Left cardiac atrium (tissue), 4 donors: Measurements from ENCODE around the gene CALML6. TPM values are rescaled to one million over a fixed set of nuclear protein-coding genes. Genes with fewer than 3 reads are reported as not detected.

Experiments
- ATAC-seq, 2 donors: fragments of 200-7000 bp; cut with Tn5 transposase; one replicate each; pipeline ENCODE4 v1.9.1; 2020; ENCODE audit warnings: mild to moderate bottlenecking in 2 of 2, moderate library complexity in 2 of 2
- DNase-seq: peaks from one replicate; pipeline ENCODE4 v3.0.0-alpha.2; 2020
- intact Hi-C, 2 donors: fragments of 100-400 bp; cut with DNase I; formaldehyde crosslinking; loops; one replicate each; pipeline versions ENCODE4 v1.14.1 to v1.15.1; 2022 to 2023
- total RNA-seq, 2 donors: library from RNA; stranded (reverse); fragmentation: NEBNext Ultra II Directional; extraction: Animal tissue kit (Norgen Biotek cat#: 25700); gene quantifications; one replicate each; pipeline ENCODE4 v1.2.1, GENCODE V29; 2021
- donor health status: DM: no; HTN: yes; CAD: no.
- donor health status: DM: no; HTN: yes; CAD: no; lungs with severe emphysema.
- donor health status: DM: yes; HTN: yes; CAD: no.
- donor health status: Dilated cardiomyopathy.

CALML6 gene
- total RNA-seq, 2 donors from 2014 or later: 0.21 TPM; not detected in 1

- ATAC-seq (no peak), DNase-seq (no peak)
- intact Hi-C loops: no loop called here
Observed at GRCh38 chr1:1955621-1956094, 40.6 kb downstream of the CALML6 start.

DNA sequence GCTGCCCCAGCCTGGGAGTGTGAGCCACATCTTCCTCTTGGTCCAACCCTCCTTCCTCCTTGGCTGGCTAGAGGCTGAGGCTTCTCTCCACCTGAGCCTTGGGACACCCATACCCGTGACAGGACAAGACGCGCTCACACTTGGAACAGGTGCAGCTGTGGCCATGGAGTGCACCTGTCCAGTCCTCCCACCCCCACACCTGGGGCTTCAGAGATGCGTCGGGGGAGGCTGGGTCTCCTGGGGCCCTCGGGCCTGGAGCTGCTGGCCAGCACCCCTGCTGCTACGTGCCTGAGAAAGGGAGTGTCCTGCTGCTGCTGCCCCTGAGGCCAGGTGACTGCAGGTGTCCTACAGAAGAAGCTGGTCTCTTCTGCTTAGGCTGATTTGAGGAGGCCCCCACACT is 41.0 kb downstream of the CALML6 start:
- no peak for DNase-seq
- intact Hi-C loops: no loop called here
- ATAC-seq: no peak

- ATAC-seq (no peak), DNase-seq (no peak)
- intact Hi-C loops: no loop called here
Observed at GRCh38 chr1:1956586-1957532, 41.8 kb downstream of the CALML6 start.

GRCh38 chr1:1957533-1957961 is 42.5 kb downstream of the CALML6 start:
- DNase-seq (no peak), ATAC-seq (no peak)
- intact Hi-C loops: no loop called here

GRCh38 chr1:1958071-1958541 is 43.0 kb downstream of the CALML6 start:
- intact Hi-C loops: no loop called here
- DNase-seq (no peak), ATAC-seq (no peak)

- no peak for ATAC-seq
Observed at GRCh38 chr1:1959459-1959839, 44.4 kb downstream of the CALML6 start.

DNA sequence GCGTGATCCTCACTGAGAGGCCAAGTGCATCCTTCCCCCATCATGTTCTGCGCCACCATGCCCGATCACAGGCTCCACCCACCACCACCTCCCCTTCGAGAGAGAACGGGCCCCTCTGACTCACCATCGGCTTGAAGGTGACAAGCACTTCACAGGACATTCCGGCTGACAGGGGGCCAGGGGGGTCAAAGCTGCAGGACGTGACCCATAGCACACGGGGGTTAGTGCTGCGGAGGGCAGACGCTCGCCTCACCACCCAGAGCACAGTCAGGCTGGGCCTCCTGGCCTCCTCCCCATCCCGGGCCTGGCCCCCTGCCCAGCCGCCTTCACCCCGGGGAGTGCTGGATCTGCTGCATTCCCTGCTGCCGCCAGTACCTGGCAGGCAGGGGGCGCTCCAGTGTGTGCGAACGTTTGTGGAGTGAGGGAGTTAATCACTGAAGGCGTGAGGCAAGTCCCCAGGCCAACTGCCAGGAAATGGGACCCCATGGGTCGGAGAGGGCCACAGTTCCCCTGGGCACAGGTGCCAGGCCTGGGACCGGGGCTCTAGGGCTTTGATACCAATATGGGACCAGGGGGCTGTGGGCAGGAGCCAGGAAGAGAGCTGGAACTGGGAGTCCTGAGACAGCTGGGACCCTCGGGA is 44.9 kb downstream of the CALML6 start:
- peak; percentile 92 to 93 for ATAC-seq
- DNase-seq: peak; percentile 83
- intact Hi-C loops: loop anchor here in 1 of 2 donors (5.0 kb wide), 1 partner anchor 87 kb away; no protein-coding TSS in a partner anchor

More at GRCh38 chr1:1959459-1959839, 44.4 kb downstream of the CALML6 start:
- DNase-seq: no peak
- intact Hi-C loops: no loop called here

DNA sequence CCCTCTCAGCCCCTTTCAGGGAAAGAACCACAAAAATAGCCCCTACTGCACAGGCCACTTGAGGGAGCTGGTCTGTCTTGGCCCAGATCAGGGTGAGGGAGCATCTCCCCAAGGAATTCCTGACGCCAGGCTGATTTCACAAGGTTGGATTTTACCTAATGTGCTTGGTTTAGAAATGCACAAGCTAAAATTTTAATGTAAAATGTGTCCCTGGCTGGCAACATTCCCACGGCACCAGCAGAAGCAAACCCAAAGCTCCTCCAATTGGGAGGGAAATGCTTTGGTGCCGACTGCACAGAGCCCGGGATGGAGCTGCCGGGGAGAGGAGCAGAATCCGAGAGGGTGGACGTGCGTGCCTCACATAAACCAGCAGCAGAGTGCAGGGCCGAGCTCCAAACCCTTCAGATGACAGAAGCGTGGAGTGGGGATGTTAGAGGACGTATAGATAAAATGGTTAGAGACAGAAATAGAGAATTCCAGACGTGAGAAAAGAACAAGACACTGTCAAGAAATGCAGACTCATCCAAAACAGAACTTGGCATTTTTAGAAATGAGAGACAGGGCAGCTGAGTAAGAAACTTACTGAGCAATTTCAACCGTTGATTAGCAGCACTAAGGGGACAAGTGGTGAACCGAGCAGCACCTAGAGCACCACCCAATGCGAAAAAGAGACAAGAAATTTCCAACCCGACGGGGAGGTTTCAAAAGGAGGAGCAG is 45.6 kb downstream of the CALML6 start:
- intact Hi-C loops: loop anchor here in 1 of 2 donors (5.0 kb wide), 1 partner anchor 87 kb away; no protein-coding TSS in a partner anchor
- peak; percentile 6 to 70 for ATAC-seq

DNA sequence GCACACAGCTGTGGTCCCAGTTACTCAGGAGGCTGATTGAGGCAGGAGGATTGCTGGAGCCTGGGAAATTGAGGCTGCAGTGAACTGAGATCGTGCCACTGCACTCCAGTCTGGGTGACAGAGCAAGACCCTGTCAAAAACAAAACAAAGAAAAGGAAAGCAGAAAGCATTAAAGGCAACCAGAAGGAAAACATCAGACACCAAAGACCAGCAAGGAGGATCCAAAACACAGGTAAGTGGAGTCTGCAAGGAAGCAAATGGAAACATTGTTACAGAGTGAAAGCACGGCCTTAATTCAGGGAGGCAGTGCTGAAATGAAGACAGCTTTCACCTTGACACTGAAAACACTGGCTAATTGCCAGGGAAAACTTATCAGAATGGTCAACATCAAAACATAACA is 47.7 kb downstream of the CALML6 start:
- no peak for DNase-seq
- intact Hi-C loops: loop anchor here in 1 of 2 donors (5.0 kb wide), 1 partner anchor 85 kb away; no protein-coding TSS in a partner anchor
- ATAC-seq: no peak

More for the DNA sequence above, 45.6 kb downstream of the CALML6 start:
- no peak for DNase-seq

GRCh38 chr1:1963570-1963969 is 48.5 kb downstream of the CALML6 start:
- intact Hi-C loops: loop anchor here in 1 of 2 donors (5.0 kb wide), 1 partner anchor 84 kb away; no protein-coding TSS in a partner anchor
- DNase-seq: no peak
- ATAC-seq: no peak

DNA sequence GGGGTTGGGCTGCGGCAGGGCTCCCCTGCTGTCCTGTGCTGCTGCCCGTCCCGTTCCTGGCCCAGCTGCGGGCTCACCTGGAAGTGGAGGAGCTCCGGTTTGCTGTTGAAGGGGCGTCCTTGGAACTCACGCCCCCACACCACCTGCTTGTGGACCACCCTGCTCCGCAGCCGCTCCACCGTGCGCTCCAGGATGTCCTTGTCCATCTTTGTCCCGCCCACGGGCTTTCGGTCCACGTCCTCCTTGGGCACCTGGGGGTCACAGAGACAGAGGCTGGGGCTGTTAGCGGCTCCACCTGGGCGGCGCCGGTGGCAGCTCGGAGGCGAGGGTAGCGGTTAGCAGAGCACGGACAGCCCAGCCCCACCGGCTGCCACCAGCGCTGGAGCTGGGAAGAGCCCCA is 49.8 kb downstream of the CALML6 start:
- intact Hi-C loops: loop anchor here in 1 of 2 donors (5.0 kb wide), 1 partner anchor 82 kb away; no protein-coding TSS in a partner anchor
- no peak for DNase-seq
- no peak for ATAC-seq

- intact Hi-C loops: no loop called here
- no peak for DNase-seq
- no peak for ATAC-seq
Observed at GRCh38 chr1:1965546-1965945, 50.5 kb downstream of the CALML6 start.

- ATAC-seq: no peak
- no peak for DNase-seq
- intact Hi-C loops: no loop called here
Observed at GRCh38 chr1:1966071-1966740, 51.1 kb downstream of the CALML6 start.

Other genes with a start within 250 kb of the CALML6 start
- 10 to 100 TPM; 15.3 to 24.6 TPM for gene SLC35E2B, start 222.5 kb upstream of the CALML6 start, total RNA-seq
- gene CDK11A, start 190.9 kb upstream of the CALML6 start, total RNA-seq: 10 to 100 TPM; 19.1 to 21.1 TPM
- 10 to 100 TPM; 39.4 to 53.9 TPM for gene NADK, start 136.8 kb upstream of the CALML6 start, total RNA-seq
- 100 to 1,000 TPM; 188 to 206 TPM for gene GNB1, start 24.2 kb upstream of the CALML6 start, total RNA-seq
- gene TMEM52, start 4.0 kb downstream of the CALML6 start, total RNA-seq: under 1 TPM; 0.68 to 0.82 TPM
- not detected for gene CFAP74, start 88.5 kb downstream of the CALML6 start, total RNA-seq
- gene GABRD, start 104.1 kb downstream of the CALML6 start, total RNA-seq: under 1 TPM in 1 of 2 donors, not detected in 1; 0.29 TPM
- gene PRKCZ, start 135.2 kb downstream of the CALML6 start, total RNA-seq: 10 to 100 TPM; 12.4 to 20.7 TPM